Activated B cell treated with CpG ODN at 0.5 μM for 24 hours (primary cell): Measurements from ENCODE around the gene ZSWIM5. TPM values are rescaled to one million over a fixed set of nuclear protein-coding genes. Genes with fewer than 3 reads are reported as not detected.
"Not testable (repeated sequence)": the region's sequence is repeated elsewhere in the genome, so short reads cannot be mapped to it uniquely, and the experiment has no call there.

Source experiments
- ATAC-seq: fragments of 200-7000 bp; cut with Tn5 transposase; one replicate; pipeline ENCODE4 v1.10.0; 2021; ENCODE audit warnings: low read depth, mild to moderate bottlenecking, moderate library complexity
- CTCF ChIA-PET: fragments of 350-600 bp; sonication (Branson Sonifier 250); formaldehyde crosslinking; loops from one replicate; lab custom pipeline; 2021; ENCODE audit warnings: antibody characterized with exemption; lab: Charles Lee
- POLR2A ChIA-PET: fragments of 350-600 bp; sonication (Branson Sonifier 250); formaldehyde crosslinking; loops from one replicate; lab custom pipeline; 2021; ENCODE audit warnings: antibody characterized with exemption; lab: Charles Lee
- DNase-seq: peaks from one replicate; pipeline ENCODE4 v3.0.0; 2022
- H3K27ac Mint-ChIP-seq: one replicate; pipeline ENCODE4 v1.8.0; 2020; ENCODE audit warnings: mixed read lengths
- H3K27me3 Mint-ChIP-seq: one replicate; pipeline ENCODE4 v1.8.0; 2021; ENCODE audit warnings: mixed read lengths
- H3K36me3 Mint-ChIP-seq: one replicate; pipeline ENCODE4 v1.8.0; 2021; ENCODE audit warnings: low read depth, mixed read lengths
- H3K4me1 Mint-ChIP-seq: one replicate; pipeline ENCODE4 v1.8.0; 2021; ENCODE audit warnings: mixed read lengths
- H3K4me3 Mint-ChIP-seq: one replicate; pipeline ENCODE4 v1.8.0; 2020; ENCODE audit warnings: mild to moderate bottlenecking, mixed read lengths
- H3K9me3 Mint-ChIP-seq: one replicate; pipeline ENCODE4 v1.8.0; 2020; ENCODE audit warnings: mixed read lengths
- CTCF ChIP-seq: fragments of 200-600 bp; IDR thresholded peaks from one replicate; pipeline ENCODE4 v1.8.0; 2022; ENCODE audit warnings: antibody characterized with exemption, mild to moderate bottlenecking
- intact Hi-C: fragments of 100-400 bp; cut with micrococcal nuclease; formaldehyde crosslinking; loops from one replicate; pipeline ENCODE4 v1.15.1; 2024
- total RNA-seq: library from RNA; stranded (reverse); gene quantifications from 2 replicates; pipeline ENCODE4 v1.2.3, GENCODE V29; 2022

Gene ZSWIM5
- total RNA-seq, 1 donor from 2014 or later: 1.6 TPM

DNA sequence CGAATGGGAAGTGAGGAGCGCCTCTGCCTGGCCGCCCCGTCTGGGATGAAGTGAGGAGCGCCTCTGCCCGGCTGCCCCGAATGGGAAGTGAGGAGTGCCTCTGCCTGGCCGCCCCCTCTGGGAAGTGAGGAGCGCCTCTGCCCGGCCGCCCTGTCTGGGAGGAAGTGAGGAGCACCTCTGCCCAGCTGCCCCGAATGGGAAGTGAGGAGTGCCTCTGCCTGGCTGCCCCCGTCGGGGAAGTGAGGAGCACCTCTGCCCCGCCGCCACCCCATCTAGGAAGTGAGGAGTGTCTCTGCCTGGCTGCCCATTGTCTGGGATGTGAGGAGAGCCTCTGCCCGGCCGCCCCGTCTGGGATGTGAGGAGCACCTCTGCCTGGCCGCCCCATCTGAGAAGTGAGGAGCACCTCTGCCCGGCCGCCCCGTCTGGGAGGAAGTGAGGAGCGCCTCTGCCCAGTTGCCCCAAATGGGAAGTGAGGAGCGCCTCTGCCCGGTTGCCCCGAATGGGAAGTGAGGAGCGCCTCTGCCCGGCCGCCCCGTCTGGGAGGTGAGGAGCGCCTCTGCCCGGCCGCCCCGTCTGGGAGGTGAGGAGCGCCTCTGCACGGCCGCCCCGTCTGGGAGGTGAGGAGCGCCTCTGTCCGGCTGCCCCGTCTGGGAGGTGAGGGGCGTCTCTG, 100.8 kb downstream of the ZSWIM5 start:
- POLR2A ChIA-PET, H3K27me3 Mint-ChIP-seq, H3K36me3 Mint-ChIP-seq, H3K4me1 Mint-ChIP-seq, DNase-seq, H3K9me3 Mint-ChIP-seq, CTCF ChIA-PET, H3K4me3 Mint-ChIP-seq, ATAC-seq, intact Hi-C loops, H3K27ac Mint-ChIP-seq: not testable (repeated sequence)

DNA sequence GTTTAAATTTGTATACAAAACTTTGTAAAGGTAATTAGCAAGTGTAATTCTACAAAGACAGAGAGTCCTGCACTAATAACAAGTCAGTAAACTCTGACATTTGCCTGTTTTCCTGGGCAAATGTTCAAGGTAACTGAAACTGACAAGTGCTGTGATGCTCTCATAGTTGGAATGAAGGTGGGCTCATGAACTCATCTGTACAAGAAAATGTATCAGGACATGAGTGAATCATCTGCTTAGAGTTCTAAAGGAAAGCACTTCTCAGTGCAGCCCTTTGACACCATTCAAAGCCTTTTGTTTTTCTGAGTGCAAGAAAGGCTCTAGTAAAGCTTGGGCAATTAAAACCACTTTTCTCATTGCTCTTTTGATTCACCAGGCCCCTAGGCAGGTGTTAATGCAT, 102.9 kb downstream of the ZSWIM5 start:
- no peak for TF ChIP-seq CTCF
- ATAC-seq (no peak), DNase-seq (no peak)
- Mint-ChIP-seq H3K36me3 (no peaks in the 10 kb centered on the region), H3K4me3 (no peak overlapping the region), H3K27ac (no peak overlapping the region), H3K4me1 (no peaks in the 10 kb centered on the region), H3K9me3 (peaks cover 3% of the 10 kb centered on the region), H3K27me3 (peaks cover 8% of the 10 kb centered on the region)
- POLR2A ChIA-PET: no interaction called here
- intact Hi-C loops: no loop called here
- CTCF ChIA-PET: no interaction called here

GRCh38 chr1:45101947-45102346, 104.5 kb downstream of the ZSWIM5 start:
- ChIA-PET POLR2A (no interaction called here), CTCF (no interaction called here)
- Mint-ChIP-seq H3K9me3 (no peaks in the 10 kb centered on the region), H3K4me1 (no peaks in the 10 kb centered on the region), H3K36me3 (no peaks in the 10 kb centered on the region), H3K27ac (no peak overlapping the region), H3K4me3 (no peak overlapping the region), H3K27me3 (peaks cover 9% of the 10 kb centered on the region)
- DNase-seq (no peak), ATAC-seq (no peak)
- no peak for TF ChIP-seq CTCF
- intact Hi-C loops: no loop called here

DNA sequence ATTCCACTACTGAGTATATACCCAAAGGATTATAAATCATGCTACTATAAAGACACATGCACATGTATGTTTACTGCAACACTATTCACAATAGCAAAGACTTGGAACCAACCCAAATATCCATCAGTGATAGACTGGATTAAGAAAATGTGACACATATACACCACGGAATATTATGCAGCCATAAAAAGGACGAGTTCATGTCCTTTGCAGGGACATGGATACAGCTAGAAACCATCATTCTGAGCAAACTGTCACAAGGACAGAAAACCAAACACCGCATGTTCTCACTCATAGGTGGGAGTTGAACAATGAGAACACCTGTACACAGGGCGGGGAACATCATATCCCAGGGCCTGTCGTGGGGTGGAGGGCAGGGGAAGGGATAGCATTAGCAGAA, 104.9 kb downstream of the ZSWIM5 start:
- ATAC-seq, H3K9me3 Mint-ChIP-seq, H3K36me3 Mint-ChIP-seq, H3K4me1 Mint-ChIP-seq, H3K4me3 Mint-ChIP-seq, H3K27me3 Mint-ChIP-seq, intact Hi-C loops, POLR2A ChIA-PET, DNase-seq, H3K27ac Mint-ChIP-seq, CTCF ChIA-PET: not testable (repeated sequence)

- TF ChIP-seq CTCF: no peak
- no peaks in the 10 kb centered on the region for H3K36me3 Mint-ChIP-seq
- H3K27ac Mint-ChIP-seq: no peak overlapping the region
- ATAC-seq: no peak
- no peaks in the 10 kb centered on the region for H3K4me1 Mint-ChIP-seq
- CTCF ChIA-PET: no interaction called here
- POLR2A ChIA-PET: no interaction called here
- no peak for DNase-seq
- no peak overlapping the region for H3K4me3 Mint-ChIP-seq
- H3K9me3 Mint-ChIP-seq: no peaks in the 10 kb centered on the region
- intact Hi-C loops: no loop called here
- H3K27me3 Mint-ChIP-seq: peaks cover 9% of the 10 kb centered on the region
These were observed 108.5 kb downstream of the ZSWIM5 start for GRCh38 chr1:45097944-45098343.

DNA sequence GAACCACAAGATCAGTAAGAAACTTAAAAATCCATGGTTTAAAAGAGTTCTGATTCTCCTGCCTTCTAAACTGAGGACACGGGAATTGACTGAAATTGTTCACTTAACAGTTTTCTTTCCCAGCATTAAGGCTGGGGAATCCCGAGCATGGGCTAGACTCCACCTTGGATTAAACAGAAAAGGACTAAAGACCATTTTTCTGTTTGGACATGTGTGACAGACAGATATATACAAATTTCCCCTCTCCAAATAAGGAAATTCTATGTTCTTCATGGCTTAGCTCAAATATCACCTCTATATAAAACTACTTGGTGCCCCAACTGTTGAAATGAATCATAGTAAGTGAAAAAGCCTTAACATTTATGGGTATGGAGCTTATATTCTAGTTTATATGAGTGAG, 109.3 kb downstream of the ZSWIM5 start:
- Mint-ChIP-seq H3K27me3 (peaks cover 9% of the 10 kb centered on the region), H3K36me3 (no peaks in the 10 kb centered on the region), H3K9me3 (no peaks in the 10 kb centered on the region), H3K27ac (no peak overlapping the region), H3K4me1 (no peaks in the 10 kb centered on the region), H3K4me3 (no peak overlapping the region)
- no peak for TF ChIP-seq CTCF
- intact Hi-C loops: no loop called here
- ChIA-PET CTCF (no interaction called here), POLR2A (interaction anchor here (0.7 kb wide), 1 partner anchor 32 kb away, joined by 4 read pairs; no protein-coding TSS in a partner anchor)
- DNase-seq: no peak
- ATAC-seq: no peak
